Liver (tissue), 3 donors: ENCODE results near the gene KRTAP4-4.

ENCODE experiments used
- GABPA ChIP-seq, 2 donors: IDR thresholded peaks in 1 of 2; conservative IDR thresholded peaks in 1 of 2; 2 replicates each; pipeline ENCODE4 v1.6.1; 2016; ENCODE audit warnings: antibody characterized with exemption in 2 of 2, mild to moderate bottlenecking in 1 of 2, moderate library complexity in 1 of 2
- HNF4G ChIP-seq: IDR thresholded peaks from 2 replicates; pipeline ENCODE4 v1.6.1; 2016; ENCODE audit warnings: antibody characterized with exemption
- NR2F2 ChIP-seq: IDR thresholded peaks from 2 replicates; pipeline ENCODE4 v1.6.1; 2016; ENCODE audit warnings: antibody characterized with exemption
- RAD21 ChIP-seq, 2 donors: IDR thresholded peaks; 2 replicates each; pipeline ENCODE4 v1.6.1; 2016; ENCODE audit warnings: antibody characterized with exemption in 2 of 2, mild to moderate bottlenecking in 2 of 2
- RXRA ChIP-seq, 2 donors: IDR thresholded peaks; 2 replicates each; pipeline ENCODE4 v1.6.1; 2017 to 2018; ENCODE audit warnings: antibody characterized with exemption in 2 of 2, mild to moderate bottlenecking in 1 of 2
- SP1 ChIP-seq: IDR thresholded peaks from 2 replicates; pipeline ENCODE4 v1.6.1; 2018; ENCODE audit warnings: antibody characterized with exemption, mild to moderate bottlenecking
- TAF1 ChIP-seq: conservative IDR thresholded peaks from 2 replicates; pipeline ENCODE4 v1.6.1; 2016; ENCODE audit warnings: antibody characterized with exemption, mild to moderate bottlenecking
- YY1 ChIP-seq: IDR thresholded peaks from 2 replicates; pipeline ENCODE4 v1.6.1; 2016; ENCODE audit warnings: antibody characterized with exemption, mild to moderate bottlenecking
- TF ChIP-seq, protein P1 (sequence below): fragments of 150-350 bp; IDR thresholded peaks from 2 replicates; pipeline ENCODE4 v1.5.1; 2017; ENCODE audit warnings: improper control_type of control experiment, low read depth, low read length; ENCODE audit not compliant: missing input control
- TF ChIP-seq, protein P2 (sequence below): IDR thresholded peaks from 2 replicates; pipeline ENCODE4 v1.6.1; 2016; ENCODE audit warnings: antibody characterized with exemption, mild to moderate bottlenecking
- TF ChIP-seq, protein P3 (sequence below): IDR thresholded peaks from 2 replicates; pipeline ENCODE4 v1.6.1; 2016; ENCODE audit warnings: antibody characterized with exemption
- TF ChIP-seq, protein P4 (sequence below): IDR thresholded peaks from 2 replicates; pipeline ENCODE4 v1.6.1; 2016; ENCODE audit warnings: antibody characterized with exemption
- TF ChIP-seq, protein P5 (sequence below): IDR thresholded peaks from 2 replicates; pipeline ENCODE4 v1.6.1; 2016; ENCODE audit warnings: antibody characterized with exemption
- donor health status: healthy.
- donor health status: healthy.

DNA sequence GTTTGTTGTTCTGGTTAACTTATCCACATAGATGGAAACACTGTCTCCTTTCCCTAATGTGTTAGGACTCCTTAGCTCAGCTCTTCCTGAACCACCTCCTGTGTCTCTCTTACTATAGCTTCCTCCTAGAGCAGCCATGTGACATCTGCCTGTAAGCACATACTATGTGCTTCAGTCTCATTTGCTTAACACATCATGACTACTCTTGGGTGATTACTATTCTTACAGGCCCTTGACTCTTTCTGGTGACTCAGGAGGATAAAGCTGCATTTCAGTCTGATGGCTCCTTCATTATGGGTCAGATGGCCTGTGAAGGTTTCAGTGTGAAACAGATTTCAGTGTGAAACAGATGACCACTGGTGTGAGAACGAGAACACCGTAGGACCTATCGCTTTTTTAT lies 17.8 kb upstream of the KRTAP4-4 start:
- no peak for TF ChIP-seq SP1
- TF ChIP-seq, protein P1, sequence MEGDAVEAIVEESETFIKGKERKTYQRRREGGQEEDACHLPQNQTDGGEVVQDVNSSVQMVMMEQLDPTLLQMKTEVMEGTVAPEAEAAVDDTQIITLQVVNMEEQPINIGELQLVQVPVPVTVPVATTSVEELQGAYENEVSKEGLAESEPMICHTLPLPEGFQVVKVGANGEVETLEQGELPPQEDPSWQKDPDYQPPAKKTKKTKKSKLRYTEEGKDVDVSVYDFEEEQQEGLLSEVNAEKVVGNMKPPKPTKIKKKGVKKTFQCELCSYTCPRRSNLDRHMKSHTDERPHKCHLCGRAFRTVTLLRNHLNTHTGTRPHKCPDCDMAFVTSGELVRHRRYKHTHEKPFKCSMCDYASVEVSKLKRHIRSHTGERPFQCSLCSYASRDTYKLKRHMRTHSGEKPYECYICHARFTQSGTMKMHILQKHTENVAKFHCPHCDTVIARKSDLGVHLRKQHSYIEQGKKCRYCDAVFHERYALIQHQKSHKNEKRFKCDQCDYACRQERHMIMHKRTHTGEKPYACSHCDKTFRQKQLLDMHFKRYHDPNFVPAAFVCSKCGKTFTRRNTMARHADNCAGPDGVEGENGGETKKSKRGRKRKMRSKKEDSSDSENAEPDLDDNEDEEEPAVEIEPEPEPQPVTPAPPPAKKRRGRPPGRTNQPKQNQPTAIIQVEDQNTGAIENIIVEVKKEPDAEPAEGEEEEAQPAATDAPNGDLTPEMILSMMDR, result no peak
- TF ChIP-seq, protein P2, sequence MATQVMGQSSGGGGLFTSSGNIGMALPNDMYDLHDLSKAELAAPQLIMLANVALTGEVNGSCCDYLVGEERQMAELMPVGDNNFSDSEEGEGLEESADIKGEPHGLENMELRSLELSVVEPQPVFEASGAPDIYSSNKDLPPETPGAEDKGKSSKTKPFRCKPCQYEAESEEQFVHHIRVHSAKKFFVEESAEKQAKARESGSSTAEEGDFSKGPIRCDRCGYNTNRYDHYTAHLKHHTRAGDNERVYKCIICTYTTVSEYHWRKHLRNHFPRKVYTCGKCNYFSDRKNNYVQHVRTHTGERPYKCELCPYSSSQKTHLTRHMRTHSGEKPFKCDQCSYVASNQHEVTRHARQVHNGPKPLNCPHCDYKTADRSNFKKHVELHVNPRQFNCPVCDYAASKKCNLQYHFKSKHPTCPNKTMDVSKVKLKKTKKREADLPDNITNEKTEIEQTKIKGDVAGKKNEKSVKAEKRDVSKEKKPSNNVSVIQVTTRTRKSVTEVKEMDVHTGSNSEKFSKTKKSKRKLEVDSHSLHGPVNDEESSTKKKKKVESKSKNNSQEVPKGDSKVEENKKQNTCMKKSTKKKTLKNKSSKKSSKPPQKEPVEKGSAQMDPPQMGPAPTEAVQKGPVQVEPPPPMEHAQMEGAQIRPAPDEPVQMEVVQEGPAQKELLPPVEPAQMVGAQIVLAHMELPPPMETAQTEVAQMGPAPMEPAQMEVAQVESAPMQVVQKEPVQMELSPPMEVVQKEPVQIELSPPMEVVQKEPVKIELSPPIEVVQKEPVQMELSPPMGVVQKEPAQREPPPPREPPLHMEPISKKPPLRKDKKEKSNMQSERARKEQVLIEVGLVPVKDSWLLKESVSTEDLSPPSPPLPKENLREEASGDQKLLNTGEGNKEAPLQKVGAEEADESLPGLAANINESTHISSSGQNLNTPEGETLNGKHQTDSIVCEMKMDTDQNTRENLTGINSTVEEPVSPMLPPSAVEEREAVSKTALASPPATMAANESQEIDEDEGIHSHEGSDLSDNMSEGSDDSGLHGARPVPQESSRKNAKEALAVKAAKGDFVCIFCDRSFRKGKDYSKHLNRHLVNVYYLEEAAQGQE, result no peak
- TF ChIP-seq, protein P3, sequence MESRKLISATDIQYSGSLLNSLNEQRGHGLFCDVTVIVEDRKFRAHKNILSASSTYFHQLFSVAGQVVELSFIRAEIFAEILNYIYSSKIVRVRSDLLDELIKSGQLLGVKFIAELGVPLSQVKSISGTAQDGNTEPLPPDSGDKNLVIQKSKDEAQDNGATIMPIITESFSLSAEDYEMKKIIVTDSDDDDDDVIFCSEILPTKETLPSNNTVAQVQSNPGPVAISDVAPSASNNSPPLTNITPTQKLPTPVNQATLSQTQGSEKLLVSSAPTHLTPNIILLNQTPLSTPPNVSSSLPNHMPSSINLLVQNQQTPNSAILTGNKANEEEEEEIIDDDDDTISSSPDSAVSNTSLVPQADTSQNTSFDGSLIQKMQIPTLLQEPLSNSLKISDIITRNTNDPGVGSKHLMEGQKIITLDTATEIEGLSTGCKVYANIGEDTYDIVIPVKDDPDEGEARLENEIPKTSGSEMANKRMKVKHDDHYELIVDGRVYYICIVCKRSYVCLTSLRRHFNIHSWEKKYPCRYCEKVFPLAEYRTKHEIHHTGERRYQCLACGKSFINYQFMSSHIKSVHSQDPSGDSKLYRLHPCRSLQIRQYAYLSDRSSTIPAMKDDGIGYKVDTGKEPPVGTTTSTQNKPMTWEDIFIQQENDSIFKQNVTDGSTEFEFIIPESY, result no peak
- TF ChIP-seq, protein P4, sequence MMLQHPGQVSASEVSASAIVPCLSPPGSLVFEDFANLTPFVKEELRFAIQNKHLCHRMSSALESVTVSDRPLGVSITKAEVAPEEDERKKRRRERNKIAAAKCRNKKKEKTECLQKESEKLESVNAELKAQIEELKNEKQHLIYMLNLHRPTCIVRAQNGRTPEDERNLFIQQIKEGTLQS, result no peak
- TF ChIP-seq RAD21 (IDR thresholded peaks at IDR 0.05), result no peak
- TF ChIP-seq GABPA (IDR thresholded peaks at IDR 0.05 in 1 of 2, conservative IDR thresholded peaks at IDR 0.05 in 1 of 2), result no peak
- TF ChIP-seq HNF4G, result no peak
- TF ChIP-seq, protein P5, sequence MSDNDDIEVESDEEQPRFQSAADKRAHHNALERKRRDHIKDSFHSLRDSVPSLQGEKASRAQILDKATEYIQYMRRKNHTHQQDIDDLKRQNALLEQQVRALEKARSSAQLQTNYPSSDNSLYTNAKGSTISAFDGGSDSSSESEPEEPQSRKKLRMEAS, result no peak
- no peak for TF ChIP-seq TAF1
- TF ChIP-seq RXRA (IDR thresholded peaks at IDR 0.05), result no peak
- TF ChIP-seq YY1, result no peak
- no peak for TF ChIP-seq NR2F2
